PFSK-1 (cell line): Measurements from ENCODE around the gene RAB44.

Experiments used
- FOXP2 ChIP-seq: optimal IDR thresholded peaks from 2 replicates; pipeline ENCODE3; 2011; ENCODE audit warnings: borderline replicate concordance, control low read depth, inconsistent platforms; ENCODE audit not compliant: insufficient read depth; ENCODE audit errors: extremely low read length, extremely low read depth
- POLR2AphosphoS5 ChIP-seq: IDR thresholded peaks from 2 replicates; pipeline ENCODE4 v1.6.1; 2012; ENCODE audit warnings: low read depth, mild to moderate bottlenecking, control low read depth, low read length, moderate library complexity
- SIN3A ChIP-seq: IDR thresholded peaks from 2 replicates; pipeline ENCODE4 v1.6.1; 2012; ENCODE audit warnings: mild to moderate bottlenecking, low read length, moderate library complexity, borderline replicate concordance; ENCODE audit not compliant: insufficient read depth
- TAF1 ChIP-seq: IDR thresholded peaks from 2 replicates; pipeline ENCODE4 v1.6.1; 2012; ENCODE audit warnings: low read length, control low read depth, borderline replicate concordance; ENCODE audit not compliant: insufficient read depth
- TF ChIP-seq, protein P1 (sequence below), 2 experiments: IDR thresholded peaks; 2 replicates each; pipeline versions ENCODE4 v1.6.1 to v1.8.0; 2011 to 2012; ENCODE audit warnings: low read depth in 2 of 2, low read length in 2 of 2, control low read depth in 1 of 2, inconsistent platforms in 1 of 2, mild to moderate bottlenecking in 1 of 2, moderate library complexity in 1 of 2; ENCODE audit not compliant: insufficient read depth in 1 of 2

The RAB44 gene

DNA sequence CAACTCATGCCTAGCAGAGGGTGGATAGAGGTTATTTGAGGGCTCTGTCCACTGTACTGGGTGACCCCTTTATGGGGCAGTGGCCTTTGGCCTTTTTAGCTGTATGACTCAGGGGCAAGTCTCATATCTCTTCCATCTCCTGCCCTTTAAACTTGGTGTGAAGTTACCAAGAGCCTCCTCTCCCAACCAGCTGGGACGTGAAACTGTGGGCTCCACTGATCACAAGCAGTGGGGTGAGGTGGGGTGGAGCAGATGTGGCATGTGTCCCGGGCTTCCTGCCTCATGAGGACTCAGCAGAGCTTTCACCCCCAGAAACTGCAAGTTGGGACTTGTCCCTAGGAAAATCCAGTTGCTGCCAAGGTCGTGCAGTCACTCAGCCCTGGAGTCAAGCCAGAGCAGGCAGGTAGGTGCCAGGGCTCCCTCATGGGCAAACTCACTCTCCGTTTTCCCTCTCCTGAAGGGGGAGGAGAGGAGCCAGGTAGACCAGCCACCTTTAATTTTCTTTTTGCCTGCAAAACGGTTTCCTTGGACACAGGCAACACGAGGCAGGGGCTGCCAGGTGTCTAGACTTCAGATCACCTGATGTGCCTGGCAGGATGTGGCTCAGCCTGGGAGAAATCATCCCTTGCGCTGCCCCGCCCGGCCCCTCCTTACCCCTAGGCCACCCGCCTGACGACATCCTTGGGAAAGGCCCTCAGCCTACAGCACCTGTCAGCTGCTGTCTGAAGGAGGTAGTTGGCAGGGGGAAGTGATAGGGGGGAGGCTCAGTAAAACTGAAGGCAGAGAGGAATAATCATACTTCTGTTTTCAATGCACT is 15.1 kb upstream of the RAB44 start:
- TF ChIP-seq POLR2AphosphoS5 (no peak), FOXP2 (no peak), SIN3A (no peak), TAF1 (no peak)
- TF ChIP-seq, protein P1, sequence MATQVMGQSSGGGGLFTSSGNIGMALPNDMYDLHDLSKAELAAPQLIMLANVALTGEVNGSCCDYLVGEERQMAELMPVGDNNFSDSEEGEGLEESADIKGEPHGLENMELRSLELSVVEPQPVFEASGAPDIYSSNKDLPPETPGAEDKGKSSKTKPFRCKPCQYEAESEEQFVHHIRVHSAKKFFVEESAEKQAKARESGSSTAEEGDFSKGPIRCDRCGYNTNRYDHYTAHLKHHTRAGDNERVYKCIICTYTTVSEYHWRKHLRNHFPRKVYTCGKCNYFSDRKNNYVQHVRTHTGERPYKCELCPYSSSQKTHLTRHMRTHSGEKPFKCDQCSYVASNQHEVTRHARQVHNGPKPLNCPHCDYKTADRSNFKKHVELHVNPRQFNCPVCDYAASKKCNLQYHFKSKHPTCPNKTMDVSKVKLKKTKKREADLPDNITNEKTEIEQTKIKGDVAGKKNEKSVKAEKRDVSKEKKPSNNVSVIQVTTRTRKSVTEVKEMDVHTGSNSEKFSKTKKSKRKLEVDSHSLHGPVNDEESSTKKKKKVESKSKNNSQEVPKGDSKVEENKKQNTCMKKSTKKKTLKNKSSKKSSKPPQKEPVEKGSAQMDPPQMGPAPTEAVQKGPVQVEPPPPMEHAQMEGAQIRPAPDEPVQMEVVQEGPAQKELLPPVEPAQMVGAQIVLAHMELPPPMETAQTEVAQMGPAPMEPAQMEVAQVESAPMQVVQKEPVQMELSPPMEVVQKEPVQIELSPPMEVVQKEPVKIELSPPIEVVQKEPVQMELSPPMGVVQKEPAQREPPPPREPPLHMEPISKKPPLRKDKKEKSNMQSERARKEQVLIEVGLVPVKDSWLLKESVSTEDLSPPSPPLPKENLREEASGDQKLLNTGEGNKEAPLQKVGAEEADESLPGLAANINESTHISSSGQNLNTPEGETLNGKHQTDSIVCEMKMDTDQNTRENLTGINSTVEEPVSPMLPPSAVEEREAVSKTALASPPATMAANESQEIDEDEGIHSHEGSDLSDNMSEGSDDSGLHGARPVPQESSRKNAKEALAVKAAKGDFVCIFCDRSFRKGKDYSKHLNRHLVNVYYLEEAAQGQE (IDR thresholded peaks at IDR 0.05; ENCODE audit: insufficient read depth in 1 of 2, low read depth in 2 of 2, low read length in 2 of 2), result no peak

DNA sequence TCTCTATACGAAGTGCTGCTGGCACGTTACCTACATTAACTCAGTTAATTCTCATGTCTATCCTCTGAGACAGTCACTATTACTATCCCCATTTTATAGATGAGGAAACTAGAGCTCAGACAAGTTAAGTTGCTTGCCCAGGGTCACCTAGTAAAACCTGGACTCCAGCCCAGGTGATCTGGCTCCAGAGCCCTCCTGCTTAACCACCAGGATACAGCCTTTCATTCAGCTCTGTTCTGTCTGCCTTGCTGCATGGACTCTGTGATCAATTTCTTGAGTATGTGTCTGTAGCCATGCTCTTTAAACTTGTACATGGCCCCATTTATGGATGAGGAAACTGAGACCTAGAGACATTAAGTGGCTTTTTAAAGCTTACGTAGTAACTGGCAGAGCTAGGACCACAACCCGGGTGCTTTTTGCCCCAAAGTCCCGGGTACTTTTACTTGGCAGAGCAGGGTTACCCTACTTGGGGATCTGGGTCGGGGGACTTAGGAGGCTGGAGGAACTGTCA is 14.4 kb upstream of the RAB44 start:
- TF ChIP-seq TAF1 (no peak), FOXP2 (no peak), SIN3A (no peak), POLR2AphosphoS5 (no peak)
- TF ChIP-seq, protein P1 (IDR thresholded peaks at IDR 0.05; ENCODE audit: insufficient read depth in 1 of 2, low read depth in 2 of 2, low read length in 2 of 2), result no peak

DNA sequence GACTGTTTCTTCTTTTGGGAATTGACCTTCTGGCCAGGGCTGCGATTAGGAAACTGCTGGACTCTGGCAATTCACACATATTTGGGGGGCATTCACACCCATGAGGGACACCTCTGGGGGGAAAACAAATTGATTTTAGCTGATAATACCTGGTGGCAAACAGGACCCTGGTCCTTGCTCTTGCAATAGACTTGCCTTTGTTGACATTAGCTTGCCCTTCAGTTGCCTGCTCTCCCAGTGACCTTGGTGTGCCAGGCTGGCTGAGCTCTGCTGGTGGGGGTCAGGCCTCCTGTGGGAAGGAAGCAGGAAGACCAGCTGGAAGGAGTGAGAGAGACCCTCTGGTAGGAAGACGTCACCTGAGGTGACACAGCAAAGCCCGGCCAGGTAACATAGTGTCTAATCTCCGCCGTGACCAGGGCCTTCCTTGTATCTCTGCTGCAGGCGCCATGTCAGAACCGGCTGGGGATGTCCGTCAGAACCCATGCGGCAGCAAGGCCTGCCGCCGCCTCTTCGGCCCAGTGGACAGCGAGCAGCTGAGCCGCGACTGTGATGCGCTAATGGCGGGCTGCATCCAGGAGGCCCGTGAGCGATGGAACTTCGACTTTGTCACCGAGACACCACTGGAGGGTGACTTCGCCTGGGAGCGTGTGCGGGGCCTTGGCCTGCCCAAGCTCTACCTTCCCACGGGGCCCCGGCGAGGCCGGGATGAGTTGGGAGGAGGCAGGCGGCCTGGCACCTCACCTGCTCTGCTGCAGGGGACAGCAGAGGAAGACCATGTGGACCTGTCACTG is 13.8 kb upstream of the RAB44 start:
- no peak for TF ChIP-seq SIN3A
- no peak for TF ChIP-seq FOXP2
- TF ChIP-seq, protein P1 (IDR thresholded peaks at IDR 0.05; ENCODE audit: insufficient read depth in 1 of 2, low read depth in 2 of 2, low read length in 2 of 2), result no peak
- TF ChIP-seq TAF1, result no peak
- no peak for TF ChIP-seq POLR2AphosphoS5

DNA sequence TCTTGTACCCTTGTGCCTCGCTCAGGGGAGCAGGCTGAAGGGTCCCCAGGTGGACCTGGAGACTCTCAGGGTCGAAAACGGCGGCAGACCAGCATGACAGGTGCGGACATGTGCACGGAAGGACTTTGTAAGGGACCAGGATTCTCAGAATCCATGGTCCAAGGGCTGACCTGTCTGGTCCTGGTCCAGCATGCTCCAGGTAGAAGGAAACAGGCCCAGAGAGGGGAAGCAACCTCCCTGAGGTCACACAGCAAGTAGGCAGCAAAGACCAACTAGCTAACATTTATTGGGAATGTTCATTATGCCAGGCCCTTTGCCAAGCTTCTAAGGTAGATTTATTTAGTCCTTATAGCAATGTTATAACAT is 13.2 kb upstream of the RAB44 start:
- no peak for TF ChIP-seq SIN3A
- TF ChIP-seq FOXP2, result no peak
- no peak for TF ChIP-seq TAF1
- TF ChIP-seq, protein P1 (IDR thresholded peaks at IDR 0.05; ENCODE audit: insufficient read depth in 1 of 2, low read depth in 2 of 2, low read length in 2 of 2), result no peak
- no peak for TF ChIP-seq POLR2AphosphoS5
